Stimulated activated CD8-positive, alpha-beta memory T cell treated with anti-CD3 and anti-CD28 coated beads, Interleukin-15, amount 100 ng/mL, for 1 hour (primary cell): ENCODE data around the gene DNAJB8.

Source experiments
- DNase-seq: peaks from one replicate; pipeline ENCODE4 v3.0.0-alpha.2; 2020; ENCODE audit warnings: low read depth

DNAJB8 gene

DNA sequence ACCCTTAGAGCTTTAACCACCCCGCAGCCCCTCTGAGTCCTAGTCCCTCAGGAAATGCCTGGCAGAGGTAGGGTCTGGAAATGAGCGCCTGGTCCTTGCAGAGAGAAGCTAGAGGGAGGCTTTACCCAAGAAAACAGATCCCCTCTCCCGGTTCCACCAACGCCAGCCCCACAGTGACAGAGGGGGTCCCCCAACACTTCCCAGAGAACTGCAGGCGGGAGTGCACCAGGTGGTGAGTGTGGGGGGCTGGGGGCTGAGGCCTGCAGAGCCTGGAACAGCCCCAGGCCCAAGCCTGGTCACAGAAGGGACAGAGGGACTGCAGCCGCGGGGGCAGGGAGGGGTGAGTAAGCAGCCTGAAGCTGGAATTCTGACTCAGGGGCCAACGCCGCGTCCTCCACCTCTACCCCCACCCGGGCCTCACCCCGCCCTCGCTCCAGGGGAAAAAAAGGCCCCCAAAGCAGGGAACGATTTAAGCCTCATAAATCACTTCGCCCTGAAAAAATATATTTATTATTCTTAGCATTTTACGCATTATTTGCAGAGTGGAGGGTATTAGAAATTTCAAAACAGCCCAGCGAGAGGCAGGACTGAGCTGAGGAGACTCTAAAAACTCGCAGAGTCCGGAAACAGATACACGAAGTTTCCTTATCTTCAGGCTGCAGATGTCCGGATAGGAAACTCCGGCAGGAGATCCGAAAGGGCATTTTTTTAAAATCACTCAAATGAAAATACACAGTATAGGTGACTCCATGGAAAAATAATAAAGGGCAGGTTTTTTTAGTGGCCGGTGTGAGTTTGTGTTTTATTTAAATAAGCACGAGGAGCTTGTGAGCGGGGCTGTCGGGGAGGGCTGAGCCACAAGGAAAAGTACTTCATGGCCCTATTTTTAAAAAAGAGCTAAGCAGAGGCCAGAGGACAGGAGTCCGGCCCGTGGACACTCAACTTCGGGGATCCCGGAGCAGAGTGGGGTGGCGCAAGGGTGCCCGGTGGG lies 16.3 kb upstream of the DNAJB8 start:
- DNase-seq: no peak

DNA sequence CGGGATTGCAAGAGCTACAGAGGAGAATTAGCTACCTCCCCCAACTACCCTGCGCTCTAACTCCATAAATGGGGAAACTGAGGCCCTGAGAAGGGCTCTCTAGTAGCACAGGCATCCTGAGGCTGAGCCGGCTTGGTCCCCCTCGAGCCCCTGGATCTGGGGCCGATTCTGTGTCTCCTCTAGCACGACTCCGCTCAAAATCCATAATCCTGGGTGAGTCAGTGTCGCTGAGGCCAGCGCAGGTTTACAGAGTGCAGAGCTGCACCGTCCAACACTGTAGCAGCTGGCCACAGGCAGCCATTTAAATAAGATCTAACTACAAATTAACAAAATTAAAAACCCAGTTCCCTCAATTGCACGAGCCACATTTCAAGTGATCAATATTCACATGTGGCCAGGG lies 15.5 kb upstream of the DNAJB8 start:
- no peak for DNase-seq

DNA sequence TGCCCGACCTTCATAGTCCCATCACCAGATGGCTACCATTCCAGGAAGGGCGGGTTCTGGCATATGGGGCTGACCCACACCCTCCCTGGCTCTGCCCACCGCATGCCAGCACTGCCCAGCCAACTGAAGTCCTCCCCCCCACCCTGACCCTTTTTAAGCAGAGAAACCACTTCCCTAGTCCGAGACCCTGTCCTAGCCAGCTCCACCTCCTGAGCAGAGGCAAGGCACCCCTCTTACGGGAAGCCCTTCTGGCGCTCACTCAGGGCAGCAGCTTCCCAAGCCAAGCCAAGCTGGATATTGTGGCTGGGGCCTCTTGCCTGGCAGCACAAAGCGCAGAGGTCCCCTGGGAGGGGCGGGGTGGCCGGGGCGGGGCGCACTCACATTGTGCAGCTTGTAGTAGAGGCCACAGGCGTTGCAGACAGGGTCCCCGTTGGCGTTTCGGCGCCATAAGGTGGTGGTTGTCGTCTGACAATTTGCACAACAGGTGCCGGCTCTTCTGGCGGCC lies 14.8 kb upstream of the DNAJB8 start:
- DNase-seq: no peak

DNA sequence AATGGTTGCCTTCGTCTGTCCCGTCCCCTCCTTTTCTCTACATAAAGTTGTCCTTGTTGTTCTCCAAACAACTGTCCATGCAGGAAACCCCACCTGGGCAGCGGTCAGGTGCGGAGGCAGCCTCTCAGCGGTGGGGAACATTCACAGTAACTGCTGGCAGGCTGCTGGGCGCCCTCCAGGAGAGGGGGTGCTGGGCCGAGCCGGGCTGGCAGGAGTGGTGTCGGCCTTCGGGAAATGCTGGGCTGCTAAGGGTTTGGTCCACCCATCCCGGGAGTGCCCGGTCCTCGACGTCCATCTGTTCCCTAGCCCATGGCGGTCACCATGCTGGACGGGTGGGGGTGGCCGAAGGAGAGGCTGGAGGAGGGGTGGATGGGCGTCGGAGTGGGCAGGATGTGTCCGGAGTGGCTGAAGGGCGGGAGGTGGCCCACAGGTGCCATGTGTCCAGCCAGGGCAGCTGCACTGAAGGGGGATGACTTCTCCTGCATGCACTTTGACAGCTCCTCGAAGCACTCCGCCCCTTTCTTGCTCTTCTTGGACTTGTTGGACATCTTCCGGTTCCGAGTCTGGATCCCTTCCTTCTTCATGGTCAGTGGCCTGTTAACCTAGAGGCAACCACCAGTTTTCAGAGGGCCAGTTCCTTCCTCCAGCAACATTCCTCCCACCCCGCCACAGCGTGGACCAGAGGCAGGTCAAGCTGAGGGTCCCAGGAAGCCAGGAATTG lies 14.2 kb upstream of the DNAJB8 start:
- no peak for DNase-seq

DNA sequence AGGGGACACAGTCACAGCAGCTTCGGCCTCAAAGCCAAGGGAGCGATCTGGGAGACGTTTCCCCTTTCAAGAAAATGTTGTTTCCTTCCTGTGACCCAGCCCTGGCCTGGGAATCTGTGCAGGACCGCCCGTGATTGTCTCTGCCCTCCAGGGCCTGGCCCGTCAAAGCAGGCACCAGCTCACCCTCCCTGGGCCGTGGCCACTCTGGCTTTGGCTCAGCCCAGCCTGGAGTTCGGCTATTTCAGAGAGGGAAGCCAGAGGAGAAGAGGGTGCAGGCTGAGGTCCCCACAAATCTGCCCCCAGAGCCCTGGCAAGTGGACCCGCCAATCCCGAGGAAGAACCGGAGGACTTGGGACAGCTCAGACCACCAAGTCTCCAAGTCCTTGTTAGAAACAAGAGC lies 13.6 kb upstream of the DNAJB8 start:
- no peak for DNase-seq

DNA sequence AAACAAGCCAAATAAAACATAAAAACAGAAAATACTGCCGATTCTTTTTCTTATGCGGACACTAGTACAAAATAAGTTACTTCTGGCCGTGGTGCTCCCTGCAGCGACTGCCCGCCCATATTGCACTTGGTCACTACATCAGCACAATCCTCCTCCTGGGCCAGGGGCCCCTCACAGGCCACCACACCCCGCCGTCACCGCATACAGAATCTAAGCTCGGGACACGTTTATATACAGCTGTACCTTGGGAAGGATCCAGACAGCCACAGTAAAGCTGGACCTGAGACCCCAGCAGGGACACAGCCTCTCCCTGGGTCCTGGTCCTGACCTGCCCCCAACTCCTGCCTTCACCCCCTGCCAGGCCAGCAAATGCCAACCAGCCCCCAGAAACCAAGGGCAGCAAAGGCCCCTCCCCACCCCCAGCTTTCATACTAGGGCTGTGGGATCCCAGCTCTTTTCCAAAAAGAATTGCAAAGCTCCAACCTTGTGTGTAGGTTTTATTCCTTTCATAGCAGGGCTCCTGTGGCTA lies 12.9 kb upstream of the DNAJB8 start:
- DNase-seq: no peak

DNA sequence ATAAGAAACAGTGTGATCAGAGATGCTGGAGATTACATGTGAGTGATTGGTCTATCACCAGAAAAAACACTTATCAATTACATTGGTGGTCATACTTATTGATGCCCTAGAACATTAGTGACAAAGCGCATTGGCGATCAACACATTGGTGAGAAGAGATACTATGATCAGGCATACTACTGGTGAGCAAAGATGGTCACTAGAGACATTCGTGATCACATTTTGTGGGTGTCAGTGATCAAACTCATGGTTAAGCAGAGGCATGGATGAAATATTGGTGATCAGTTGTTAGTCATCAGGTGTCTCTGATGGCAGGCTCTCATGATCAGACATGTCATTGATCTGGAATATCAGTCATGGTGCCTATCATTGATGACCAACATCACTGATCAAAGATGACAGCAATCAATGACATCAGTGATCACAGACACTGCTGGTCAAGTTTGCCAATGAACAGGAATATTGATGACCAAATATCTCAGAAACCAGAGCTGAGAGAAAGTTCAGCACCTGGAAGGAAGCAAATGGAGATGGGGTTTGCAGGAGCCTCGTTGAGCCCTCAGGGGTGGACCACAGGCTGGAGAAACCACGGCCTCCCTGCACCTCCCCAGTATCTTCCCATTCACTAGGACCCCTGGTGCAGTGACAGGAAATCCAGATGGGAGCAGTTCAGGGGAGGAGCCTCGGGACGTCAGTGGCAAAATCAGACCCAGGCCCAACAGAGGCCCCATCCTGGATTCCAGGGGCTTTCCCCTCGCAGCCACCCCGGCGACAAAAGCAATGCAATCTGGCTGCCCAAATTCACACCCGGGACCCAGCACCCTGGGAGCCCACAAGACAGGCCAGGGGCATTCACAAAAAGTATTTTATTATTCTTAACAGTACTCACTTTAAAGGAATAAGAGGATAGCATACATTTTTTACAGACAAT lies 12.2 kb upstream of the DNAJB8 start:
- DNase-seq: no peak

DNA sequence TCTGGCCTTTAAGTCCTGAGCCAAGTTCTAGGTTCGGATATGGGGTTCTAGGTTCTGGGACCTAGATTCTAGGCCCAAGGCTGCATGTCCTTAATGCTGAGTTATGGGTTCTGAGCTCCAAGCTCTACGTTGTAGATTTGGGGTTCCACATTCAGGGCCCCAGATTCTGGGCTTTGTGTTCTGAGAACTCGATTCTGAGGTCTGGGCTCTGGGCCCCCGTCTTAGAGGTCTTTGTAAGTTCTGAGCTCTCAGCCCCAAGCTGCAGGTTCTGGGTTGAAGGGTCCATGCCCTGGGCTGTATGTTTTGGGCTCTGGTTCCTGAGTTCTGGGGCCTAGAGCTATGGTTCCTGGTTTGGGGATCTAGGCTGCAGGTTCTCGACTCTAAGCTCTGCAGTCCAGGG lies 10.0 kb upstream of the DNAJB8 start:
- no peak for DNase-seq

DNA sequence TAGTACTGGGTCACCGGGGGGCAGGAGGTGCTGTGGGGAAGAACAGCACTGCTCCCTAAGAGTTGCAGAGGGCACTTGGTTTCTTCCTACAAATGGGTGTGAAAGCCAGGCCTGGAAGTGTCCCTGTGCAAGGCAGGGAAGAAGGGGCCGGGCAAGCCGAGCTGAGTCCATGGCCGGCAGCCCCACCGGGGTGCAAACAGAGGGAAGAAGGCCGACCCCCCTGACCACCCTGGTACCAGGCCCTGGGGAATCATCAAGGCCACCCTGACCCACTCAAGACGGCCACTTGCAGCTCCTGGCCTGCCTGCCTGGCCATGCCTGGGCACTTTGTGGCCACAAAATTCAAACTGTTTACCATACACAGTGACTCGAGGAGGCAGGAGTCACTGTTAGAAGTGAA lies 8.7 kb upstream of the DNAJB8 start:
- no peak for DNase-seq

DNA sequence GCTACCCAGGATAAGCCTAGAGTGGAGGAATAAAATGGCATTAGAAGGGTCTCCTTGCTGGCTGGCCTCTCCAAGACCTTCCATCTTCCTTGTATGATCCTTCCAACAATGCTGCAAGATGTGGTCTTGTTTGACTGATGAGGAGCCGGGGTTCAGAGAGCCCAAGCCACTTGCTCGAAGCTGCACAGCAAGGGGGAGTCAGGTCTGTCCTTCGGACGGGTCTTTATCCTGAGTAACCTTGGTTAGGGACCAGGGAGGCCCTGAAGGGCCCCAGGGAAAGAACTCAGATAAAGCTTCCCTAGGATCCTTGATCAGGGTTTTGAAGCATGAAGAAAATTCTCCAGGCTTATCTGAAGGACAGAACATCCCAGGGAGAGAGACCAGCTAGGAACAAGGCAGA lies 7.0 kb upstream of the DNAJB8 start:
- no peak for DNase-seq

DNA sequence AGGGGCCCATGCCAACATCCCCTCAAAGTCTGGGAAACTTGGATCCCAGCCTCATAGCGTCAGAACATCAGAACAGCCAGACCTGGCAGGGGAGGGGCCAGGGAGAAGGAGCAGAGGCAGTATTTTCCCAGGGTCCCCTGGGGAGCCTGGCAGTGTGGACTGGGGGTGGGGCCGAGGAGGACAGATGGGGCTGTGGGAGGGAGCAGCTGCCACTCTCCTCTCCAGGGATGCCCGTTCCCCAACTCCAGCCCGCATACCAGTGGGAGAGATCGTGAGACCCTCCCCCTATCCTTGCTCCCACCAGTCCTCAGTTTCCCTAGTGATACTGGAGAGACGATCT lies 6.5 kb upstream of the DNAJB8 start:
- no peak for DNase-seq

DNA sequence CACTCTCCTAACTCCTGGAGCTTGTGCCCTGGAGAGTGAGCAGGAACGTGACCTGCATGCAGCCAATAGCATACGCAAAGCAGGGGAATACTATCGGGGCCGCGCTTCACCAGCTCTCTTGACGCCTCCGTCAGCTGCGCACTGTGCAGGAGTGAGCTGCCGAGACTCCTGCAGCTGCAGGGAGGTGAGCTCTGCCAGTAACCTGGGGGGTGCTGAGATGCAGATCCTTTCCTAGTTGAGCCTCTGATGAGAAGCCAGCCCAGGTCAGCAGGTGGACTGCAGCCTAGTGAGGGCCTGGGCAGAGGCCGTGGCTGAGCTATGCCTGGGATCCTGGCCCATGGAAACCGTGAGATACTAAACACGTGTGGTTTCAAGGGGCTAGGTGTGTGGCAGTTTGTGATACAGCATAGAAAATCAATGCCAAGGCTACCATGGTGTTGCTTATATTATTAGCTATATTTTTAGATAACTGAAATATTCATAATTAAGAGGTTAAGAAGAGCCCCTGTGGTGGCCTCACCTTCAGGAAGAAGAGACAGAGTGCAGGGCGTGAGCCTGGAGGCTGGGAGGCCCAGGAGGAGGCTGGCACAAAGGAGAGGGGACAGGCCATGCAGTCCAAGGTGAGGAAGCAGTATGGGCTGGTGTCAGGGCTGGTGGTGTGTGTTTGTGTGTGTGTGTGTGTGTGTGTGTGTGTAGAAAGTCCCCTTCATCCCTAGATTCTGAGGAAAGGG lies 5.9 kb upstream of the DNAJB8 start:
- no peak for DNase-seq

DNA sequence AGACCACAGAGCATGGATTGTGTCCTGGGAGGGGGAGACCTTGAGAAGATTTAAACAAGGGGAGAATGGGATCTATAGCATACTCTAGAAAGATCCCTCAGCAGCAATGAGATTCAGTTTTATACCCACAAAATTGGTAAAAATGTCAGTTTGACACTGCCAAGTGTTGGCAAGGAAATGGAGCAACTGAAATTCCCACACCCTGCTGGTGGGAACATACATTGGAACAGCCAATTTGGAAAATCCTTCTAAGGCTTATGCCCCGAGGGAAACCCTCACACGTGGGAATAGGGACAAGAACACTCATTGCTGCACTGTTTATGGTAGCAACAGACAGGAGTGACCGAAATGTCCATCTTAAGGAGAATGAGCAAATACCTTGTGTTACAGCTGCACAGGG lies 5.0 kb upstream of the DNAJB8 start:
- no peak for DNase-seq

DNA sequence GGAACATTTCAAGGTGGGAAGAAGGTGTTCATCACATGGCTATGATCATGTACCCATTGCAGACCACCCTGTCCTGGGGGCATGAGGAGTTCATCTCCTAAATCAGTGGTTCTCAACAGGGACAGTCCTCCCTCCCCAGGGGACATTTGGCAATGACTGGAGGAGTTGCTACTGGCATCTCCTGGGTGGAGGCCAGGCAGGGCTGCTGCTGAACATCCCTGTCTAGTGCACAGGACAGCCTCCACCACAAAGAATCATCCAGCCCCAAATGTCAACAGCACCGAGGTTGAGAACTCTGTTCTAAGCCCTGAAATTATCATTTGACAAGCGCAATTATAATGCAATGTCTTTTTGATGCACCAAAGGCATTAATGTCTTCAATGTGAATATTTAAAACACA lies 4.4 kb upstream of the DNAJB8 start:
- no peak for DNase-seq

DNA sequence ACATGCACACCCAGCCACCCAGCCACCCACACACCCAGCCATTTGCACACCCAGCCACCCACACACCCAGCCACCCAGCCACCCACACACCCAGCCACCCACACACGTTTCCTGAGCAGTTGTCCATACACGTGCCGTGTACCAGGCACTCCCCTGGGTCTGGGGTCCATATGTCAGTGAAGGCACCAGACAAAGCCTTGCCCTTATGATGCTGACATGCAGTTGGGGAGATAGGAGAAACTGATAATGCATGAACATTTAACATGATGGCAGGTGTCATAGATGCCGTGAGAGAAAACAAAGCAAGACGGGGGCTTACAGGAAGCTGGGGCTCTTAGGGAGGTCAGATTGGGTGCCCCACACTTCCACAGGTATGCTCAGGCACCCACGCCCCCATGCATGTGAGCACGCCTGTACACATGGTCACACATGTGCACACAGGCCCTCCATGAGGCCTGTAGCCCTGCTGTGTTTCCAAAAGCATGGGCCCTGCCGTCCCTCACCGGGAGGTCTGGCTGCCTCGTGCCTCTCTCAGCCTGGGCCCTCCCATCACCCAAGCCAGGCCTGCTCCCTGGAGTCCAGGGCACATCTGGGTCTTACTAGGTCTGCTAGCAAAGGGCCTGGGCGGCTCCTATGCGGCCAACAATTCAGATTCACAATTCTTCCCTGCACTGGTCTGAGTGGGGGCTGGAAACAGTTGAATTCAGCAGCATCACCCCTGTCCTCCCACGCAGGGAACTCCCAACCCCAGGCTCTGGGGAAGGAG lies 3.6 kb upstream of the DNAJB8 start:
- DNase-seq: no peak

DNA sequence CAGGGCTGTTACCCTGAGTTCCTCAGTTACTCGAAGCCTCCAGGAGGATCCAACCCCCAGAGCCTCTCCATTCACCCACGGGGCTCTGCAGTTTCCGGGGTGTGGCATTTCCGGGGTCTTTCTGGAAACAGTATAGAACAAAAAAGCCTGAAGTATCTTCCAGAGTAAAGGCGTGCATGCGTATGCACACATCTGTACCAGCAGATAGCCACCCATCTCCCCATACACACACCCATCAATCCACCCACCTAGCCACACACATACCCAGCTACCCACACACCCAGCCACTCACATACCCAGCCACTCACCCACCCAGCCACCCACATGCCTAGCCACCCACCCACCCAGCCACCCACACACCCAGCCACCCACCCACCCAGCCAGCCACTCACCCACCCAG lies 2.9 kb upstream of the DNAJB8 start:
- DNase-seq: no peak

DNA sequence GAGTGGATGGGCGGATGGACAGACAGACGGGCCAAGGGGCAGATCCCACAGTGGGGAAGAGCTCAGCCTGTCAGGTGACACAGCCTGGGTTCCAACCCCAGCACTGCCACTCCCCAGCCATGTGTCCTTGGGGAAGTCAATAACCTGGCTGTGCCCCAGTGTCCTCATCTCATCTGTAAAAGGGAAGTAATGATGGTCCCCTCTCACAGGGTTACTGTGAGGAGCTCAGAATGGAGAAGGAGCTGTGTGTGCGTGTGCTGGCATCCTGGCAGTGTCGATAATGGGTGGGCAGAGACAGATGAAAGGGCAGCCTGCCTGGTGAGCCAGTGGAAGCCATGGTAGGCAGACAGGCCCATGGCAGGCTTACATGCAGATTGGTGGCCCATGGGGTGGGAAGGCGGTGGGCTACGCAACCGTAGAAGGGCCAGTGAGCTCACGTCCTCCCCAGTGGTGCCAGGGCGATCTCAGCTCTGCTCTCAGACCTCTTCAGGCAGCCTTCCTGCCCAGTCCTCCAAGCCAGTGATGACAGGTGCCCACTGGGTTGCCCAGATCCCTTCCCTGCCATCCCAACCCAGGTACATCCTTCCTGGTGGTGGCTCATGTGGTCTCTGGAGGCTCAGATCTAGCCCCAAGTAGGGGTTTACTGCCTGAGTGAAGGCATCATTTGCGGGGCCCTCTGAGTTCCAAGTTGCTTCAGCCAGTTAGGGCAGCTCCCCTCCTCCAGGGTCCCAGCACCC lies 2.3 kb upstream of the DNAJB8 start:
- DNase-seq: no peak

DNA sequence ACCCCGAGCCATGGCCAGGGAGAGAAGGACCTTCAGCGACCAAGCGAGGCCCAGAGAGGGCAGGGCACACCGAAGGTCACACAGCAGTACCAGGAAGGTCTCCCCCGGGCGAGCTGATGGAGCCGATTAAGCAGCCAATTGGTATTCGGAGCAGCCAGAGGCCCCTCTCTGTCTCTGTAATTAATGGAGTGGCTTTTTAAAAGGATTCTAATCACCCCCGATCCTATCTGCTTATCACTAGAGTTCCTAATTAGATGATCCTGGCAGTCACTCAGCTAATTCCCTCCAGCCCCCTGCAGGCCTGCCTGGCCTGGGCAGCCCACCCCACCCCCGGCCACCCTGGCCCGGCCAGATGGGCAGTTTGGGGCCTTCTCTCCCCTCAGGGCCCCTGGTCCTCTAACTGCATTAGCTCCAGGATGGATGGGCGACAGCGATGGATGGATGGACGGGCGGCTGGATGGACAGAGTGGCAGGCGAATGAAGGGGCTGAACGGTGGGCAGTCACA lies 1.6 kb upstream of the DNAJB8 start:
- DNase-seq: no peak

DNA sequence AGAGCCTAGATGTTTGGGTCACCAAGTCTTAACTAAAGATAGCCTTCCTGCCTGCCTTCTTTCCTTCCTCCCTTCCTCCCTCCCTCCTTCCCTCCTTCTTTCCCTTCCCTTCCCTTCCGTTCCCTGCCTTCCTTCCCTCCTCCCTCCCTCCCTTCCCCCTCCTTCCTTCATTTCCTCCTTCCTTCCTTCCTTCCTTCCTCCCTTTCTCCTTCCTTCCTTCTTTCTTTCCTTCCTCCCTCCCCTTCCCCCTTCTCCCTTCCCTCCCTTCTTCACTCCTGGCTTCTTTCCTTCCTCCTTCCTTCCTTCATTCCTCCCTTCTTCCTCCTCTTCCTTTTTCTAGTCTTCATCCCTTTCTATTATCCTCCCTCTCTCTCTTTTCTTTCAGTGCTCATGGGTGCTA lies 2.0 kb downstream of the DNAJB8 start:
- DNase-seq: no peak

DNA sequence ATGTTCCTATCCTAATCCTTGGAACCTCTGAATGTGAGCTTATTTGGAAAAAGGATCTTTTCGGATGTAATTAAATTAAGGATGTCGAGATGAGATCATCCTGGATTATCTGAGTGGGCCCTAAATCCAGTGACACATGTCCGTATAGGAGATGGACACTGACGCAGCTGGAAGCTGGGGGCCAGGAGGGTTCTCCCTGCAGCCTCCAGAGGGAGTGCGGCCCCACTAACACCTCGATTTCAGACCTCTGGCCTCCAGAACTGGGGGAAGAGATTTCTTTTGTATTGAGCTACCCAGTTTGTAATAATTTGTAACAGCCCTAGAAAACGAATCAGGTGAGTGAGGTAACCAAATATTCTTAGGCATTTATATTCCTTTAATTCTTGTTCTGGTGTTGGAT lies 2.5 kb downstream of the DNAJB8 start:
- DNase-seq: no peak
